Measurements from ENCODE around the gene CCBE1.

Gene CCBE1

DNA sequence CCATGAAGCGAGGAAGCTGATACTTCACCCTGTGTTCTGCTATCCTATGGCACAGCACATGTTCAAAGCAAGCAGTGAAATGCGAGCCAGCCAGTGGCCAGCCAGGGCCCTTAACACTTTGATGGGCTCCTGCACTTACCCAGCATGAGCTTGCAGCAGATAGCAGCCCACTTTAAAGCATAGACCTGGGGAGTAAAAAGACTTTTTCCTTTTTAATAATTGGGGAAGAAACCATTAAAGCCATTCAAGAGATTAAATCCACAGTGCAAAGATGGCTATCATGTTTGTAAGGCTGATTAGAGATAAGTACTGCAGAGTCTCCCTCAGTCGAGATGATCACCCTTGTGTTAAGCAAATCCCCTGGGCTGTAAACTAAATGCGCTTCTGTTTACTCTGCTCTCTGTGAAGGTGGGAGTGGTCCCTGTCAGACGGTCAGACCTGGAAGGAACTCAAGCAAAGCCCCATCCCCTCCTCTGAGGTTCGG, 15.7 kb downstream of the CCBE1 start:
- CTCF ChIA-PET = no interaction called here
- TF ChIP-seq, protein P1, sequence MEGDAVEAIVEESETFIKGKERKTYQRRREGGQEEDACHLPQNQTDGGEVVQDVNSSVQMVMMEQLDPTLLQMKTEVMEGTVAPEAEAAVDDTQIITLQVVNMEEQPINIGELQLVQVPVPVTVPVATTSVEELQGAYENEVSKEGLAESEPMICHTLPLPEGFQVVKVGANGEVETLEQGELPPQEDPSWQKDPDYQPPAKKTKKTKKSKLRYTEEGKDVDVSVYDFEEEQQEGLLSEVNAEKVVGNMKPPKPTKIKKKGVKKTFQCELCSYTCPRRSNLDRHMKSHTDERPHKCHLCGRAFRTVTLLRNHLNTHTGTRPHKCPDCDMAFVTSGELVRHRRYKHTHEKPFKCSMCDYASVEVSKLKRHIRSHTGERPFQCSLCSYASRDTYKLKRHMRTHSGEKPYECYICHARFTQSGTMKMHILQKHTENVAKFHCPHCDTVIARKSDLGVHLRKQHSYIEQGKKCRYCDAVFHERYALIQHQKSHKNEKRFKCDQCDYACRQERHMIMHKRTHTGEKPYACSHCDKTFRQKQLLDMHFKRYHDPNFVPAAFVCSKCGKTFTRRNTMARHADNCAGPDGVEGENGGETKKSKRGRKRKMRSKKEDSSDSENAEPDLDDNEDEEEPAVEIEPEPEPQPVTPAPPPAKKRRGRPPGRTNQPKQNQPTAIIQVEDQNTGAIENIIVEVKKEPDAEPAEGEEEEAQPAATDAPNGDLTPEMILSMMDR (IDR thresholded peaks at IDR 0.05; ENCODE audit: control extremely low read depth, extremely low read depth, low read depth, missing control alignments) = no peak
- POLR2A ChIA-PET = interaction anchor here (0.5 kb wide), 1 partner anchor 35 kb away, joined by 4 read pairs; no protein-coding TSS in a partner anchor
- no peak for DNase-seq (ENCODE audit: extremely low spot score)

GRCh38 chr18:59681051-59681450, 16.2 kb downstream of the CCBE1 start:
- TF ChIP-seq, protein P1 (IDR thresholded peaks at IDR 0.05; ENCODE audit: control extremely low read depth, extremely low read depth, low read depth, missing control alignments) = no peak
- POLR2A ChIA-PET = interaction anchor here (0.5 kb wide), 1 partner anchor 35 kb away, joined by 4 read pairs; no protein-coding TSS in a partner anchor
- DNase-seq (ENCODE audit: extremely low spot score) = no peak
- CTCF ChIA-PET = no interaction called here

DNA sequence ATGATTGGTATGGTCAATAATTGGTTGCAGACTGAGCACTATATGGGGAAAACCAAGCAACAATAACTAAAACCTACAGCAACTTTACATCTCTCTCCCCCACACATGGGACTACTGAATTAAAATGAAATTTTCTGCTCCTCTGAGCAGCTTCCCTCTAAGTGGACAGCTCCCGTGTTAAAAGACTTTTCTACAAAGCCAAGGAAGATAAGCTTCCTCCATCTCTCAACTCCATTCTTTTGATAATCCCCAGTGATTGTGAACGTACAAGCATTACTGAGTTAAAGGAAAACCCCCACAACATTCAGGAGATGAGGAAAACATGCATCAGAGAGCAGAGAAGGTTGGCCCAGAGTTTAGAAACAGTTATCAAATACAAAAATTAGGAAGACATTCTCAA, 21.9 kb downstream of the CCBE1 start:
- CTCF ChIA-PET = interaction anchor here (1.0 kb wide), 1 partner anchor 22 kb away, joined by 3 read pairs; the partner anchor contains the start of gene CCBE1
- DNase-seq (ENCODE audit: extremely low spot score) = no peak
- POLR2A ChIA-PET = no interaction called here
- TF ChIP-seq, protein P1 (IDR thresholded peaks at IDR 0.05; ENCODE audit: control extremely low read depth, extremely low read depth, low read depth, missing control alignments) = no peak

- DNase-seq (ENCODE audit: extremely low spot score) = no peak
- ChIA-PET CTCF (no interaction called here), POLR2A (no interaction called here)
- TF ChIP-seq, protein P1 (IDR thresholded peaks at IDR 0.05; ENCODE audit: control extremely low read depth, extremely low read depth, low read depth, missing control alignments) = no peak
Observed at GRCh38 chr18:59674903-59675270, 22.3 kb downstream of the CCBE1 start.

- TF ChIP-seq, protein P1 (IDR thresholded peaks at IDR 0.05; ENCODE audit: control extremely low read depth, extremely low read depth, low read depth, missing control alignments) = no peak
- ChIA-PET CTCF (interaction anchor here (0.9 to 1.3 kb wide), 2 partner anchors 8 to 23 kb away, joined by 3 read pairs; partner anchors contain the start of gene CCBE1), POLR2A (no interaction called here)
- no peak for DNase-seq (ENCODE audit: extremely low spot score)
Observed at GRCh38 chr18:59674186-59674902, 22.9 kb downstream of the CCBE1 start.

DNA sequence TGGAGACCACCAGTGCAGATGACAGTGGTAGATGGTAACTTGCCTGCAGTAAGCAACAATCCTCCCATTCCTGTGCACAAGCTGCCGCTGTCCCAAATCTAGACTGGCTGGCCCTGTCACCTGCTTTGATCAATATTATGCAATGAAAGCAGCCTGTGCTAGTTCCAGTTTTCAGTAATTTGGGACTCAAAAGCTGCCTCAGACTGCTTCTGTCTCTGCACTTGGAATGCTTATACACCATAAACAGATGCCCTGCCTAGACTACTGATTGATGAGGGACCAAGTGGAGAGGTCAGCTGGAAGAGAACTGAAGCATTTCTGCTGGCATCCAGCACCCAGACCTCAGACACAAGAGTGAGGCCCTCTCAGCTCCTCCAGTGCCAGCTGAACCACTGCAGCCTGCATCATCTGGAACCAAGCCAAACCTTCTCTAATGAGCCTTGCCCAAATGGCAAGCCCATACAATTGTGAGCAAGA, 24.9 kb downstream of the CCBE1 start:
- TF ChIP-seq, protein P1 (IDR thresholded peaks at IDR 0.05; ENCODE audit: control extremely low read depth, extremely low read depth, low read depth, missing control alignments) = no peak
- ChIA-PET CTCF (interaction anchor here (0.6 to 1.5 kb wide), 3 partner anchors 25 to 799 kb away, joined by 3 to 4 read pairs (median 3); partner anchors contain the start of gene CCBE1), POLR2A (no interaction called here)
- no peak for DNase-seq (ENCODE audit: extremely low spot score)

Data from GM10248 (cell line).